Retina (tissue), 1 donor: Measurements from ENCODE around the gene ERC1.
"Not testable (repeated sequence)": the region's sequence is repeated elsewhere in the genome, so short reads cannot be mapped to it uniquely, and the experiment has no call there.

Experiments
- DNase-seq: peaks from one replicate; pipeline ENCODE4 v3.0.0-alpha.2; 2016

ERC1 gene

GRCh38 chr12:1080520-1081223 lies 89.6 kb downstream of the ERC1 start:
- DNase-seq: no peak

GRCh38 chr12:1083151-1083888 lies 92.3 kb downstream of the ERC1 start:
- peak; percentile 44 for DNase-seq

- DNase-seq: peak; percentile 9
These were observed 92.9 kb downstream of the ERC1 start for GRCh38 chr12:1083889-1084262.

GRCh38 chr12:1091350-1091749 lies 100.3 kb downstream of the ERC1 start:
- DNase-seq: no peak

GRCh38 chr12:1093166-1093751 lies 102.2 kb downstream of the ERC1 start:
- DNase-seq: peak; percentile 56

- no peak for DNase-seq
These were observed 103.7 kb downstream of the ERC1 start for GRCh38 chr12:1094714-1095113.

- no peak for DNase-seq
These were observed 108.1 kb downstream of the ERC1 start for GRCh38 chr12:1099158-1099557.

GRCh38 chr12:1099618-1100017 lies 108.6 kb downstream of the ERC1 start:
- DNase-seq: not testable (repeated sequence)

- DNase-seq: no peak
These were observed 111.1 kb downstream of the ERC1 start for GRCh38 chr12:1102115-1102514.

GRCh38 chr12:1102791-1103450 lies 111.9 kb downstream of the ERC1 start:
- no peak for DNase-seq

GRCh38 chr12:1103632-1104031 lies 112.6 kb downstream of the ERC1 start:
- no peak for DNase-seq

GRCh38 chr12:1104088-1104800 lies 113.2 kb downstream of the ERC1 start:
- DNase-seq: peak; percentile 19

- DNase-seq: no peak
These were observed 116.6 kb downstream of the ERC1 start for GRCh38 chr12:1107669-1108068.

- DNase-seq: no peak
These were observed 117.3 kb downstream of the ERC1 start for GRCh38 chr12:1108276-1108675.

- DNase-seq: no peak
These were observed 124.6 kb downstream of the ERC1 start for GRCh38 chr12:1115484-1116231.

- no peak for DNase-seq
These were observed 126.3 kb downstream of the ERC1 start for GRCh38 chr12:1117371-1117770.

GRCh38 chr12:1117970-1118563 lies 127.0 kb downstream of the ERC1 start:
- peak; percentile 69 for DNase-seq

GRCh38 chr12:1122786-1123185 lies 131.8 kb downstream of the ERC1 start:
- no peak for DNase-seq

GRCh38 chr12:1126091-1126490 lies 135.1 kb downstream of the ERC1 start:
- no peak for DNase-seq

GRCh38 chr12:1127021-1127420 lies 136.0 kb downstream of the ERC1 start:
- no peak for DNase-seq

GRCh38 chr12:1130164-1130563 lies 139.1 kb downstream of the ERC1 start:
- DNase-seq: no peak

GRCh38 chr12:1130571-1130970 lies 139.5 kb downstream of the ERC1 start:
- DNase-seq: no peak
